ENCODE results near the gene HJV. TPM values are rescaled to one million over a fixed set of nuclear protein-coding genes. Genes with fewer than 3 reads are reported as not detected.

The HJV gene
- polyA plus RNA-seq, 3 donors: not detected

DNA sequence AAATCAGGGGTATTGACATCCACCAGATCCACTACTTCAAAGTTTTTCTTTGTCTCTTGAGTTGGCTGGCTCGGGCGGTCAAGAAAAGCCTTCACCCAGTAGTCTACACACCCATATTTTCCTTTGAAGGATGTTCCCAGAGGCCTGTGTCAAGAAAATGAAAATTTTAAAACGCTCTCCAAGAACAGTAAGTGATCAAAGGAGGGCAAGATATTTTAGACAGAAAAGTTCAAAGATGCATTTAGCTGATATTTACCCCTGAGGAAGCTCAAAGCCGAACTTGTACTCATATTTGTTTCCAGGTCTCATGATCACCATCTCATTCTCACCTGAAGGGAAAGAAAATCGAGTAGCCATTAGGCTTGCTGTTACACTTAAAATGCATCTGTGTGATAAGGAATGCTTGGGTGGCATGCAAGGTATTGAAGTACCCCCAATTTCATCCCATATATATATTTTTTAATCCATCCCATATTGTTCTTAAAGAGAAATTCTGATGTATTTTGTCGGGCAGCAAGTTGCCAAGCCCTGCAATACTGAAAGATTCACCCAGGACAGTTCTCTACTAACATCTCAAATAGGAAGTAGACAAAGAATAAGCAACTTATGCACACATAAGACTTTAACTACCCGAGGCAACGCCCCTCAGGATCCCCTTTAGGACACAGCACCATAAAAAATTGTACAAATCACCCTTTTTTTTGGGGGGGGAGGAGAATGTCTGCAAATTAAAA lies 26.2 kb downstream of the HJV start:
- peaks cover 0 to 12% (median 2%) of the 10 kb centered on the region in 7 donors for H3K9me3 Mint-ChIP-seq
- peaks cover 43 to 56% of the 10 kb centered on the region in 2 donors for H3K4me1 ChIP-seq (ENCODE audit: control insufficient read depth in 1 of 2, insufficient read depth in 2 of 2, low read length in 2 of 2)

More for the DNA sequence above, 26.2 kb downstream of the HJV start:
- Histone ChIP-seq H3K27me3 (ENCODE audit: control insufficient read depth in 2 of 2, insufficient read depth in 2 of 2, low read length in 2 of 2) (no peaks in the 10 kb centered on the region), H3K9me3 (replicated peaks in 1 of 2; ENCODE audit: control insufficient read depth in 1 of 2, insufficient read depth in 1 of 2, low read length in 2 of 2) (no peaks in the 10 kb centered on the region), H2AFZ (ENCODE audit: insufficient read depth, low read depth, low read length, poor library complexity, severe bottlenecking) (no peak overlapping the region), H3K9ac (ENCODE audit: insufficient read depth, low read length, poor library complexity, severe bottlenecking) (peak overlapping the region; percentile 78), H4K20me1 (ENCODE audit: insufficient read depth, low read length) (peaks cover 61% of the 10 kb centered on the region), H3K27ac (ENCODE audit: low read depth in 1 of 2, low read length in 2 of 2) (peak overlapping the region; percentile 78 to 84), H3K36me3 (replicated peaks in 1 of 2; ENCODE audit: control insufficient read depth in 1 of 2, insufficient read depth in 2 of 2, low read length in 2 of 2) (peaks cover 41 to 43% of the 10 kb centered on the region in 2 donors), H3K79me2 (ENCODE audit: insufficient read depth, low read length) (peaks cover 81% of the 10 kb centered on the region), H3K4me3 (replicated peaks in 1 of 3; ENCODE audit: low read depth in 2 of 3, low read length in 3 of 3) (peak overlapping the region; percentile 87 to 100 (median 99)), H3K4me2 (replicated peaks; ENCODE audit: extremely low read depth, low read length, poor library complexity, severe bottlenecking) (peak overlapping the region; percentile 97)
- H3K36me3 Mint-ChIP-seq: peaks cover 42 to 45% of the 10 kb centered on the region in 2 donors
- peaks cover 69% of the 10 kb centered on the region for H3K4me1 Mint-ChIP-seq
- peak overlapping the region; percentile 93 to 99 (median 97) for H3K27ac Mint-ChIP-seq
- H3K4me3 Mint-ChIP-seq: peak overlapping the region; percentile 99 to 100
- TF ChIP-seq, protein P1, sequence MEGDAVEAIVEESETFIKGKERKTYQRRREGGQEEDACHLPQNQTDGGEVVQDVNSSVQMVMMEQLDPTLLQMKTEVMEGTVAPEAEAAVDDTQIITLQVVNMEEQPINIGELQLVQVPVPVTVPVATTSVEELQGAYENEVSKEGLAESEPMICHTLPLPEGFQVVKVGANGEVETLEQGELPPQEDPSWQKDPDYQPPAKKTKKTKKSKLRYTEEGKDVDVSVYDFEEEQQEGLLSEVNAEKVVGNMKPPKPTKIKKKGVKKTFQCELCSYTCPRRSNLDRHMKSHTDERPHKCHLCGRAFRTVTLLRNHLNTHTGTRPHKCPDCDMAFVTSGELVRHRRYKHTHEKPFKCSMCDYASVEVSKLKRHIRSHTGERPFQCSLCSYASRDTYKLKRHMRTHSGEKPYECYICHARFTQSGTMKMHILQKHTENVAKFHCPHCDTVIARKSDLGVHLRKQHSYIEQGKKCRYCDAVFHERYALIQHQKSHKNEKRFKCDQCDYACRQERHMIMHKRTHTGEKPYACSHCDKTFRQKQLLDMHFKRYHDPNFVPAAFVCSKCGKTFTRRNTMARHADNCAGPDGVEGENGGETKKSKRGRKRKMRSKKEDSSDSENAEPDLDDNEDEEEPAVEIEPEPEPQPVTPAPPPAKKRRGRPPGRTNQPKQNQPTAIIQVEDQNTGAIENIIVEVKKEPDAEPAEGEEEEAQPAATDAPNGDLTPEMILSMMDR (IDR thresholded peaks at IDR 0.05): no peak
- no peak for DNase-seq
- WGBS (ENCODE audit: insufficient coverage): no CpG with 5 or more reads among the region's 8 CpGs
- peaks cover 0 to 3% (median 0%) of the 10 kb centered on the region in 3 donors for H3K27me3 Mint-ChIP-seq (ENCODE audit: low read depth in 3 of 3)
- intact Hi-C loops (cut with micrococcal nuclease): loop anchor here in 1 of 2 donors (5.0 kb wide), 1 partner anchor 33 kb away; the partner anchor contains the start of genes ANKRD34A and POLR3GL
